Measurements from ENCODE around the gene ZMIZ1.

ZMIZ1 gene

GRCh38 chr10:79068562-79069324, at the start of gene ZMIZ1:
ZMIZ1 (plus strand) TSS chr10:79068966; CDS start chr10:79201633, 132,667 bp downstream.
- DNase-seq, result peak; percentile 65 to 73

GRCh38 chr10:79019441-79020014, 49.2 kb upstream of the ZMIZ1 start:
- DNase-seq, result no peak

- no peak for DNase-seq
These were observed 48.7 kb upstream of the ZMIZ1 start for GRCh38 chr10:79020015-79020491.

GRCh38 chr10:79020605-79021004, 48.2 kb upstream of the ZMIZ1 start:
- DNase-seq, result no peak

DNA sequence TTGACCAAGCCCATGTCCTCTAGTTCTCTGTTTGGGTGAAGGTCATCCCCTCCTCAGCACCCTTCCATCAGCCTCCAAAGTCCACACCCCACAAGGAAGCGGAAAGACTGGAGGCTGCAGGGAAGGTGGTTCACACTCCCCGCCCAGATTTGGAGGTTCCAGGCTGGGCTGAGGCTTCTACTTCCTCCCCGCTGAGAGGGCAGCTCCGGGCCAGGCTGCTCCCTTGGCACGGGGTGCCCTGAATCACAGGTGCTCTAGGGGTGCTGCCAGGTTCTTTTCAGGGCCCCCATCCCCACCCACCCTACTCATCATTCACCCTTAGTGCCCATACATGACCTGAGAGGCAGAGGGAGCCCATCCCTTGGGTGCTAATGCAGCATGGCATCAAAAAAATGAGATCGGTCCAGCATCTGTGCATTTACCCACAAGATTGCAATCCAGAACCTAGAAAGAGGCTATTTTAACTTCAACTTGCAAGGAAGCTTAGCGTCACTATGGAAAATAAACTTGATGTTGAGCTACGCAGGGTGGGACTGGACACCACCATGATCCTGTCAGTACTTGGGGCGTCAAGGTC, 47.3 kb upstream of the ZMIZ1 start:
- DNase-seq, result no peak

DNA sequence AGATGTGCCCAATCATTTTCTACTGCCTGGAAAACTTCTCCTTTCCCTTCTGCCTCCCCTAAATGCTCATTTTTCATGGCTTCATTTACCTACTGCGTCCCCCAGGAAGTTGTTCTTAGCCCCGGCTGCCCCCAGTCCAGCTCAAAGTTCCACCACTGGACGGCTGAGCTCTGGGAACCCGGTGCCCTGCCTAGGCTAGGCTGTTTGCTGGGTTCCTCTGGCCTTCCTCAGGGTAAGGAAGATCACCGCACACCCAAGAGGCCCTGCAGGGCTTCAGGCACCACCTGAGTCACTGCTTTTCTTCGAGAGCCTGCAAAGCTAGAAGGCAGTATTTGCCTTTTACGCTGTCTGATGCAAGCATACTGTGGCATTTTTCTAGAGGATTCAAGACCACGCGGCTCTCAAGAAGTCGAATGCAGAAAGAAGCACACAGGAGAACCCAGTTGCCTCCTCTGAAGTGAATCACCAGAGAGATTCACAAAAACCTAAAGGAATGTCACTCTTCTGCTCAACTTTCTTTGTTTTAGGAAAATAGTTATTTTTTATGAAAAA, 46.7 kb upstream of the ZMIZ1 start:
- no peak for DNase-seq

DNA sequence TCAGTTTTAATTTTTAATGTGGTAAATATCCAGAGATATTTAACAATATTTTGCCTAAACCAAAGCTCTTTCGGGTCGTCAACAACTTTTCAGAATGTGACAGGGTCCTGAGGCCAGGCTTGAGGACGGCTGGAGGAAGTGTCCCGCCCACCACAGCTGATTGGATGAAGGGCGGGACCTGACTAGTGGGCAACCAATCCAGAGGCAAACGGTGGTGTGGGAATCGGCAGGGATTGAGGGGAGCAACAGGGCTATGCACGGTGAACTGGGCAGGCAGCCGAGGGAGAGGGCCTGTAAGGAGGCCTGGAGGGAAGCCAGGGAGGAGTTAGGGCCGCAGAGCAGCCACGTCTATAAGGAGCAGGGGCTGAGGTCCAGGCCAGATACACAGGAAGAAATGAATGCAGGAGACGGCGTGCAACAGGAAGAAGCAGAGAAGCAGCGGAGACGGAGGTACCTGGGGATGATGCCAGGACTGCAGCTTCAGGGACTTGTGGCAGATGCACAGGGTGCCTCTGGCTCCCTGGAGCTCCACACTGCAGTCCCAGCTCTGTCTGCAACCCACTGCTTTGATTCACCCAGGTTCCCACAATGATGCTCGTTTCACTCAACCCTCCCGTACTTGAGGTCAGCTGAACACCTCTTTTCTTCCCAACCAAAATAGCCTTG, 46.1 kb upstream of the ZMIZ1 start:
- no peak for DNase-seq

- DNase-seq, result no peak
These were observed 45.3 kb upstream of the ZMIZ1 start for GRCh38 chr10:79023240-79024162.

DNA sequence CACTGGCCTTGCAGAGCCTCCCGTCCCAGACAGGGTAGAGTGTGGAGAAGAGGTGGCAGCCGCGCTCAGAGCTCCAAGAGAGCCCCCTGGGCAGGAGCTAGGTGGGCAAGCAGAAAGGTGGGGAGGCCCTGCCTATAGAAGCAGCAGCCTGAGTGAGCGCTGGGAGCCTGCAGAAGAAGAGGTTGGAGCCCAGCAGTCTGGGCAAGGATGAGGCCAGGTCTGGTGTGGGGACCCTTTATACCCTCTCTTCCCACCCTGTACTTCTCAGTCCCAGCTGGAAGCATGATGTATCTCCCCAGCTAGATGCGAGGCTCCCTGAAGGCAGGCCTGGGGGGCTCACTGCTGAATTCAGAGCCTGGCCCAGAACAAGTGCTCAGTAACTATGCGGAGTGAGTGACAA, 44.5 kb upstream of the ZMIZ1 start:
- DNase-seq, result no peak

DNA sequence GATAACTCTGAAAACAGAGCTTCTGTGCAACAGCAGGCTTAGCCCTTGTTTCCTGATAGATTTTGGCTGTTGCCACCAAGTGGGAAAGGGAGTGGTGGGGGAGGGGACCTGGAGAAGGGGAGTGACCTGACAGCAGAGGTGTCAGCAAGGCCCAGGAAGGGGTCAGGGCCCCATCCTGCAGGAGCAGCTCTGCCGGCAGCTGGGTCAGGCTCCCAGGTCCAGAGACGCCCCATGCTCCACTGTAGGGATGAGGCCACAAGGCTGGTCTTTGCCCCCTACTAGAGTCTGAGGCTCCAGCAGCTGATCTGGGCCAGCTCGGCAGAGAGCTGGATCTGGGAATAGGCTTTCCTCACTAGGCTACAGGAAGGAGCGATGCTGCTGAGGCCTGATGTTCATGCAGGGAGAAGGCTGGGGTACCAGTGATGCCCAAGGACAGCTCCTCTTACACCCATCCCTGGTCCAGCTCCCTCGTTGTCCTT, 44.0 kb upstream of the ZMIZ1 start:
- DNase-seq, result no peak

- peak in 1 of 2 donors; percentile 5 for DNase-seq
These were observed 43.5 kb upstream of the ZMIZ1 start for GRCh38 chr10:79025199-79025832.

- no peak for DNase-seq
These were observed 42.4 kb upstream of the ZMIZ1 start for GRCh38 chr10:79026341-79026761.

GRCh38 chr10:79026806-79027146, 42.0 kb upstream of the ZMIZ1 start:
- no peak for DNase-seq

- no peak for DNase-seq
These were observed 41.4 kb upstream of the ZMIZ1 start for GRCh38 chr10:79027147-79028055.

DNA sequence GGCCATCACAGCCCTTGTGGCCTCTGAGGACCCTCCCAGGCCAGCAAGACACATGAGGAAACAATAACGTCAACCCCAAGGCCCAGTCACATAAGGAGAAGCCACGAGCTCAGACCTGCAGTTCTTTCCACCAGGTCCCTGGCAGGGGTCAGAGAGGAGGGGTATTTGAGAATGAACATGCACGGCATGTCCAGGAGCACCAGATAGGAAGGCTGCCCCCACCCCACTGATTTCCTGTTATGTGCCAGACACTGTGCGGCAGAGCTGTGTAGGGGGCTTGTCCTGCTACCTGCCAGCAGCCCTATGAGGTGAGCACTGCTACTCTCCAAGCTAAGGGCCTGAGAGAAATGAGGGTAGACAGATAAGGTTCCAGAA, 40.7 kb upstream of the ZMIZ1 start:
- DNase-seq, result no peak

DNA sequence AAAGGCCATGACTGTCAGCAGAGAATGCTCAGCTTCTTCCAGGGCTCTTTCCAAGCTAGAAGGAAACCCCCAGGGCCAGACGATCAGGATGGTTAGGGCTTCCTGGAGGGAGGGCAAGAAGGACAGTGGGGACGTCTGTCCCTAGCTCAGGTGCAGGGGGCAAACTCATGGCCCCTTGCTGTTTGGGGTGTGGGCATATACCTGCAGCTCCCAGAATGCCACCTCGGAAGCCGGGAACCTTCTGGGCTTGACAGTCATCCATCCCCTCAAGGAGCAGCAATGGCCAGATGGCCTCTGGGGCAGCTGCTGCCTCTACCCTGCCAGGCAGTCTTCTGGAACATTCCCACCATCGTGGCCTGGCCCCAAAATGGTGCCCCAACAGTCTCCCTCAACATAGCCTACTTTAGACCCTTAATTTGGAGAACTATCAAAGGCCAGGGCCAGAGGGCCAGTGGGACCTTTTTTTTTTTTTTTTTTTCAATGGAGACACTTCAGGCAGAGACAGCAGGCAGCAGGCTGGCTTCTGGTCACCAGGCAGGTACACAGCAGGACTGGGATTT, 40.2 kb upstream of the ZMIZ1 start:
- no peak for DNase-seq

- DNase-seq, result no peak
These were observed 39.0 kb upstream of the ZMIZ1 start for GRCh38 chr10:79029478-79030390.

DNA sequence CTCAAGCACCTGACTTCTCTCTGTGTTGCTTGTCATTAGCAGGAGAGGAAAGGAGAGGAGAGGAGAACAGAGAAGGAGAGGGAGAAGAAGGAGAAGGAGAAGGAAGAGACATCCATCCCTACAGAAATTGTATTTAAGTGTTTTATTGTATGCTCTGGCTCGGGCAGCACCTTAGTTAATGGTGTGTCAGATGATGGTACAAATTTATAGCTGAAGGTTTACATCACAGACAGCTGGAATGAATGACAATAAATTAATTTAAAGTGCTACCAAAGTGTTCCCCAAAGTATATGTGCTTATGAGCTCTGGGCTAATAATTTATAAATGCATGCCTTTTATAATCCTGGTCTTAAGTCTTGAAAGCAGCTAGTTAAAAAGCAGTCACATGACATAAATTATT, 38.1 kb upstream of the ZMIZ1 start:
- DNase-seq, result no peak

DNA sequence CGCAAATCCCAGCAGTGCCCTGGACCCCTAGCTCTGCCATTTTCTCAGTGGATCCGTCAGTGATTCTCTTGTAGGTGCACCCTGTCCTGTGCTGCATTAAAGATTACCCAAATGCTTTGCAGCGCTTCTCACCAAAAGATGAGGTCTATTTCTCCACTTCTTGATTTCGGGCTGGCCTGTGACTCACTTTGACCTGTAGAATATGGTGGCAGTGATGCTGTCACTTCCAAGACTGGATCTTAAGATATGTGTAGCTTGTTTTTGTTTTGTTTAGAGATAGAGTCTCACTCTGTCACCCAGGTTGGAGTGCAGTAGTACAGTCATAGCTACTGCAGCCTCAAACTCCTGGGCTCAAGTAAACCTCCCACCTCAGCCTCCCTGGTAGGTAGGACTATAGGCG, 37.0 kb upstream of the ZMIZ1 start:
- no peak for DNase-seq

All from bone marrow (tissue), 2 donors.